ENCODE data around the gene IGSF9B. TPM values are rescaled to one million over a fixed set of nuclear protein-coding genes. Genes with fewer than 3 reads are reported as not detected.

The IGSF9B gene
- total RNA-seq, 1 donor from 2014 or later, result 2.0 TPM

GRCh38 chr11:133985981-133986944 lies 29.5 kb upstream of the IGSF9B start:
- no peak for DNase-seq

DNA sequence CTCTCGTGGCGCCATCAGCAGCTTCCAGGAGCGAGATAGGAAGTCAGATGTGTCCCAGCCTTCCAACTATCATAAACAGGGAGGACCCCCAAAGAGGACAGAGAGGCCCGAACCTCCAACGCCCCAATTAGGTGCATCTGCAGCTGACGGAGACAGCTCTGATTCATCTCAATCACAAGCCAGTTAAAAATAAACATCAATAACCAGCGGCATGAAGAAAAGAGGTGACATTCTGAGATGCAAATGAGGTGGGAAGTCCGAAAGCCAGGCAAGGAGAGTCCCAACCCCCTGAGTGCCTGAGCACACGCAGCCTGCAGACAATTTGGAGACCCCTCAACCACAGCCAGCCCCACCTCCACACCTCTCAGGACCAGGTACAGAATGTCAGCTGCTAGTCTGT lies 28.1 kb upstream of the IGSF9B start:
- no peak for DNase-seq

GRCh38 chr11:133983660-133984316 lies 27.0 kb upstream of the IGSF9B start:
- no peak for DNase-seq

GRCh38 chr11:133982876-133983275 lies 26.1 kb upstream of the IGSF9B start:
- no peak for DNase-seq

- DNase-seq, result no peak
Measured at GRCh38 chr11:133982151-133982550, 25.4 kb upstream of the IGSF9B start.

DNA sequence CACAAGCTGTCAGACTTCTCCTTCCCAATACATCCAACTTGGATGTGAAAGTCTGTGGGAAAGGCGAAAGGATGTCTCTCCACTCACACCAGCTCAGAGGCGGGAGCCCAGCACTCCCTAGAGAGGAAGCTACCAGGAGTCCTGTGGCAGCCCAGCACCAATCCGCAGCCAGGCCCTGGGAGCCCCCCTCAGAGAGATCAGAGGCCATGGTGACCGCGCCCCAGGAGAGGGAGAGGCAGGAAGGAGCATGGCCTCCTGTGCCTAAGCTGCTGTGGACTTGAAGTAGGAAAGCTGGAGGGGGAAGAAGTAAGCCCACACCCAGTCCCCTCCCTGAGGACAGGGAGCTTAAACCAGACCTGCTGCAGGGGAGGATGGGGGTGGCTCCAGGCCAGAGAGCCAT lies 24.4 kb upstream of the IGSF9B start:
- no peak for DNase-seq

DNA sequence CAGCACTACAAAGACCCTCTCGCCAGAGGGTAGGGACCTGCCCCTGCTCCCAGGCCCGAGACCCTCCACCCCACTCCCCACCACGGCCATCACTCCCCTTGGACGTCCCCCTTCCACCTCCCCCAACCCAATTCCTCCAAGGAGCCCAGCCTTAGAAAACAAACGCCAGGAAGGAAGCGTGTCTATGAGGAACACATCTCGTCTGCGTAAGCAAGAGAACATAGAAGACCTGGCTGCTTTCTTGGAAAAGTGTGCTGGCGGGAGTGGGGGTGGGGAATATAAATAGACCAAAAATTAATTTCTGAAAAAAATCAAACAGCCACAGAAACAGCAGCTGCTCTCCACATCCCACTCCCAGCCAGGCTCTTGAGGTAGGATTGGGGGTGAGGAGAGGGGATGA lies 23.9 kb upstream of the IGSF9B start:
- no peak for DNase-seq

DNA sequence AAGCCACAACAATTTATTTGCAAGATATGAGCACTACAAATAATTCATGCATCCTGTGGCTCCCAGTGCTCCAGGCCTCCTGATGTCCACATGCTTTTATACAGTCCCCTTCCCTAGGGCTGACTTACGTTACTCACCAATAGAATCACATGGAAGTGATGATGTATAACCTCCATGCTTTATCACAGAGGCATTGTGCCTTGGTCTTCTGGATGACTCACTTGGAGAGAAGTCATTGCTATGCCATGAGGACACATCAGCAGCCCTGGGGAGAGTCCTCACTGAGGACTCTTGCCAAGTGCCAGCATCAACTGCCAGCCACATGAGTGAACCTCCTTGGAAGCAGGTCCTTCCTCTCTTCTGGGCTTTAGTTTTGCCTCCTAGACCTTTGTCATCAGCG lies 22.0 kb upstream of the IGSF9B start:
- DNase-seq, result no peak

- no peak for DNase-seq
Measured at GRCh38 chr11:133977067-133977677, 20.4 kb upstream of the IGSF9B start.

DNA sequence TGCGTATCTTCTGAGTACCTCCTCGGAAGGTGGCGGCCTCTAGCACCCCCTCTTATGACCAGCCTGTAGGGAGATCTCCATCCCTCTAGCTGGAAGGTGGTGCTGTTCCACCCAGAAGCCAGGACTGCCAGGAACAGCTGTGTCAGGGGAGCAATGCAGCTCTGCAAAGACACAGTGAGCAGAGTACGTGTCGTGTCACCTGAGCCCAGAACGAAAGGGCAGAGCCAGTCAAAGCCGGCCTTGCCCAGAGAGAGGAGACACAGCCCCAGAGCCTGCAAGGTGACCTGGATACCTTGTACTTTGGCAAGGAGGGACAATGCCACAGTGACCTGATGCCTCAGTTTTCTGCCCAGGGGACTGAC lies 18.7 kb upstream of the IGSF9B start:
- no peak for DNase-seq

DNA sequence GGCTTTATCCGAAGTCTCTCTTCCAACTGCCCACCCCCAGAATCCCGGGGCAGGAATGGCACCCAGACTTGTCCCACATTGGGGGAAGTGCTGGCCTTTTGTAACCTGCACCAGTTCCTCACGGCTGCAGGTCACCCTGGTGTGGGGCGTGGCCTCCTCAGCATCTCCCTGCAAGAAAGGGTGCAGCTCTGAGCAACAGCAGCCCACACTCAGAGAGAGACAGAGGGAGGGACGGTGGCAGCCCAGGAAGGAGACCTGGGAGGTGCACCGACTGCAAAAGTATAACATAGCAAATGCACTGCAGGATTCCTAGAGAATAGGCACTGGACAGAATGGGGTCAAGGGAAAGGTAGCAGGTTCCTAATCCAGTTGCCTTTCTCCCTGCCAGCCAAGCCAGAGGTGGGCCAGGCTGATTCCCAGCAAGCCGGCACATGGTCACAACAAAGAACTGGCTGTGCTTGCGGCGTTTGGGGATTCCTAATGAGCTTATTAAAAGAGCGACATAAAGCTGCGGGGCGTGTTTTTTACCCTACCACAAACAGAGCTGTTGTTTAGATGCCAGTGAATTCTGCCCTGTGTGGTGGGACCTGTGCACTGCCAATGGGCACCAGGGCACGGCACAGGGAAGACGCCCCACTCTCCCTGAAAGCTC lies 18.2 kb upstream of the IGSF9B start:
- no peak for DNase-seq

DNA sequence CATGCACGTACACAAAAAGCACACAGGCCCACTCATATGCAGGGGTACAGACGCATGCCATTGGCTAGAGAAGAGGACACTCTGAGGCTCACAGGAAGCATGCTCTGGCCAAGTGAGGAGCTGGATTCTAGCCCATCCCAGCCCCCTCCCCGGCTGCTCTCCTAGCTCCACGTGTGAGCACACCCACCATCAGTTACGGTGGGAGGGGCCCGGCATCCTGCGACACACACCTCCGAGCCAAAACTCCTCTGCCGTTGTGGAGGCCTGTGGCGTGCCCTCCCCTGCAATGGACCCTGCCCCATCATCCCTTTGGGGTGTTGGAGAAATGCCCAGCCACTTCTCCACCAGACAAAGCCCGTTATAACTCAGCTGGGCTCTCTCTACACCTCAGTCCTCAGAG lies 15.1 kb upstream of the IGSF9B start:
- DNase-seq, result no peak

- DNase-seq, result no peak
Measured at GRCh38 chr11:133969112-133969511, 12.3 kb upstream of the IGSF9B start.

DNA sequence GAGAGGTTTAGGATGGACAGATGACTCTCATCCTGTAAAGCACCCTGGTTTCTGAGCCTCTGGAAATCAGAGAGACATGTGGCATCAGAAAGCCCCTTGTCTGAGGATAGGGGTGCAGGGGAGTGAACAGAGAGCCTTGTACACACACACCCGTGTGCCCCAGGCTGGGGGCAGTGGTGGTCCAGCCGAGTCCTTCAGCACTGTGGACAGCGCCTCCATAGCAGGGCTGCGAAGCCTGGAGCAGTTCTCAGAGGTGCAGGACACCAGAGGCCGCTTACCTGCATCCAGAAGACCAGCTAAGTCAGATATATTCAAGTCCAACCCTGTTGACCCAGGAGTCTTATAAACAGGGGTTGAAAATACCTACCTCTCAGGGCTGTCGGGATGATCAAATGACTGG lies 11.5 kb upstream of the IGSF9B start:
- no peak for DNase-seq

DNA sequence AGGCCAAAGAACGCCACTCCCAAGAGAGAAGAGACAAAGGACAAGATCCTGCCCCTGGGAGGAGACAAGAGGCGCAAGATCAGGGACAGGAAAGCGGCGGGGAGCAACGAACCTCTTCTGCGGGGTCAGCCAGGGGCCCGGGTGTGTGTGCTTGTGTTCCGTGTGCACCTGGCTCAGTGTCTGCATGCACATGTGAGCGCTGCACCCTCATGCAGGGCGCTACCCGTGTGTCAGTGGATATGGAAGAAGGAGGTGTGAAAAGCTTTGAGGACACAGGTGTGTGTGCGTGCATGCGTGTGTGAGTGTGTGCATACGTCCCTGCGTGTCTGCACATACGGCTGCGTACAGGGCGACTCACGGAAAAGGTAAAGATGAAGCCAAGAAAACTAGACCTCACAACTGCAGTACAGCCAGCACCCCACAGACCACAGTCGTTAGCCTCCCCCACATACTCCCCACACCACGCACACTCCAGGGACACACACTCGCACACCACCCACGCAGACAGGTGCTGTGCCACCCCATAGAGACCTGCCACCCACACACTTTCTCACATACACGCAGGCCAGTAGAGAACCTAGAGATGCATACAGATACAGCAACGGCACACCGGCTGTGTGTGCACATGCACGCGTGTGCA lies 11.0 kb upstream of the IGSF9B start:
- DNase-seq, result no peak

- DNase-seq, result no peak
Measured at GRCh38 chr11:133966921-133967598, 10.3 kb upstream of the IGSF9B start.

GRCh38 chr11:133966172-133966651 lies 9.4 kb upstream of the IGSF9B start:
- DNase-seq, result no peak

GRCh38 chr11:133965031-133965601 lies 8.3 kb upstream of the IGSF9B start:
- no peak for DNase-seq

GRCh38 chr11:133964356-133964755 lies 7.6 kb upstream of the IGSF9B start:
- no peak for DNase-seq

- no peak for DNase-seq
Measured at GRCh38 chr11:133961890-133962289, 5.1 kb upstream of the IGSF9B start.

- DNase-seq, result no peak
Measured at GRCh38 chr11:133957900-133958299, 1.1 kb upstream of the IGSF9B start.

Data from skin of body (tissue), 2 donors.